ACC112 (cell line): ENCODE measurements around the gene NECTIN1.

ENCODE experiments used
- H2AFZ ChIP-seq: fragments of 200-600 bp; sonication (generic); one replicate; pipeline ENCODE4 v1.6.0; 2017; ENCODE audit warnings: antibody characterized with exemption, low read length; ENCODE audit not compliant: unreplicated experiment
- H3K27ac ChIP-seq: fragments of 200-600 bp; sonication (generic); 2 replicates; pipeline ENCODE4 v1.5.1; 2014; ENCODE audit warnings: low read depth, mild to moderate bottlenecking, antibody characterized with exemption, low read length, moderate library complexity
- H3K27me3 ChIP-seq: fragments of 200-600 bp; sonication (generic); 2 replicates; pipeline ENCODE4 v1.6.1; 2014; ENCODE audit warnings: mild to moderate bottlenecking, antibody characterized with exemption, low read length, moderate library complexity, mixed read lengths; ENCODE audit not compliant: insufficient read depth
- H3K36me3 ChIP-seq: fragments of 200-600 bp; sonication (generic); 2 replicates; pipeline ENCODE4 v1.6.1; 2016; ENCODE audit warnings: mild to moderate bottlenecking, antibody characterized with exemption, low read length, moderate library complexity, mixed read lengths; ENCODE audit not compliant: insufficient read depth
- H3K4me1 ChIP-seq: fragments of 200-600 bp; sonication (generic); one replicate; pipeline ENCODE4 v1.6.1; 2016; ENCODE audit warnings: low read length, mixed read lengths; ENCODE audit not compliant: insufficient read depth, unreplicated experiment, control insufficient read depth
- H3K4me3 ChIP-seq: fragments of 200-600 bp; sonication (generic); 2 replicates; pipeline ENCODE4 v1.5.1; 2014; ENCODE audit warnings: mild to moderate bottlenecking, low read depth, low read length
- H3K79me2 ChIP-seq: fragments of 200-600 bp; sonication (generic); one replicate; pipeline ENCODE4 v1.6.0; 2016; ENCODE audit warnings: low read length; ENCODE audit not compliant: control insufficient read depth, unreplicated experiment, insufficient read depth

The NECTIN1 gene

GRCh38 chr11:119721129-119722120, 7.6 kb downstream of the NECTIN1 start:
- no peak overlapping the region for H3K4me3 ChIP-seq
- no peaks in the 10 kb centered on the region for H3K36me3 ChIP-seq
- H3K4me1 ChIP-seq, result peaks cover 9% of the 10 kb centered on the region
- H3K27me3 ChIP-seq, result no peaks in the 10 kb centered on the region
- H3K79me2 ChIP-seq, result no peaks in the 10 kb centered on the region
- H3K27ac ChIP-seq, result no peak overlapping the region
- no peak overlapping the region for H2AFZ ChIP-seq

DNA sequence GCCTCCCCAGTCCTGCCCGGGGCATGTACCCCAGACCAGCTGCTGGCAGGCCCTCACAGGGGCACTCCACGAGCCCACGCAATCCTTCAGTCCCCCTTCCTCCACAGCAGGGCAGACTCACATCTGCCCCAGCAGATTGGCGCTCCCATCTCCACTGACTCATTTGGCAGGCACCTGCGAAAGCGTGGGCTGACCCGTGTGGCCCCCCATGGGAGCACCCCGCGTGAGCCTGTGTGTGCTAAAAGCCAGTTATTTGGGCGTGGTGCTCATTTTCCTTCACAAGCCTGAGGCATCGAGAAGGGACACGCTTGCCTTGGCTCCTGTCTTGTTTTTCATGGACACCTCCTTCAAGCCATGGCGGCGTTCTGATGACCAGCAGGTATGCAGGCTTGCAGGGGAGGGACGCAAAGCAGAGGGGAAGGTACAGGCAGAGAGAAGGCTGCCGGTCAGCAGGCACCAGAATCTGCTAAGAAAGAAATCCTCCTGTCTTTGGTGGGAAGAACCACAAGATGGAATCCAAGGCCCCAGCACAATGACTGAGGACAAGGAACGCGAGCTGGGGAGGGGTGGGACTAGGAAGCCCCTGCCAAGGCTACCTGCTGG, 8.6 kb downstream of the NECTIN1 start:
- H3K27ac ChIP-seq, result no peak overlapping the region
- peaks cover 9% of the 10 kb centered on the region for H3K4me1 ChIP-seq
- no peaks in the 10 kb centered on the region for H3K79me2 ChIP-seq

GRCh38 chr11:119717839-119718534, 11.0 kb downstream of the NECTIN1 start:
- Histone ChIP-seq H2AFZ (no peak overlapping the region), H3K79me2 (no peaks in the 10 kb centered on the region), H3K27ac (no peak overlapping the region), H3K4me1 (peaks cover 9% of the 10 kb centered on the region), H3K36me3 (no peaks in the 10 kb centered on the region), H3K4me3 (no peak overlapping the region), H3K27me3 (no peaks in the 10 kb centered on the region)

More for the DNA sequence above, 8.6 kb downstream of the NECTIN1 start:
- H3K4me3 ChIP-seq, result no peak overlapping the region
- H2AFZ ChIP-seq, result no peak overlapping the region
- H3K36me3 ChIP-seq, result no peaks in the 10 kb centered on the region
- H3K27me3 ChIP-seq, result no peaks in the 10 kb centered on the region

GRCh38 chr11:119716582-119717498, 12.2 kb downstream of the NECTIN1 start:
- H3K79me2 ChIP-seq, result no peaks in the 10 kb centered on the region

GRCh38 chr11:119714590-119714989, 14.4 kb downstream of the NECTIN1 start:
- no peak overlapping the region for H3K27ac ChIP-seq
- H3K4me3 ChIP-seq, result no peak overlapping the region
- no peak overlapping the region for H2AFZ ChIP-seq
- H3K36me3 ChIP-seq, result no peaks in the 10 kb centered on the region
- H3K27me3 ChIP-seq, result no peaks in the 10 kb centered on the region
- no peaks in the 10 kb centered on the region for H3K79me2 ChIP-seq
- no peaks in the 10 kb centered on the region for H3K4me1 ChIP-seq

More at GRCh38 chr11:119716582-119717498, 12.2 kb downstream of the NECTIN1 start:
- Histone ChIP-seq H3K4me3 (no peak overlapping the region), H2AFZ (no peak overlapping the region), H3K27ac (no peak overlapping the region), H3K4me1 (peaks cover 7% of the 10 kb centered on the region), H3K27me3 (no peaks in the 10 kb centered on the region), H3K36me3 (no peaks in the 10 kb centered on the region)

DNA sequence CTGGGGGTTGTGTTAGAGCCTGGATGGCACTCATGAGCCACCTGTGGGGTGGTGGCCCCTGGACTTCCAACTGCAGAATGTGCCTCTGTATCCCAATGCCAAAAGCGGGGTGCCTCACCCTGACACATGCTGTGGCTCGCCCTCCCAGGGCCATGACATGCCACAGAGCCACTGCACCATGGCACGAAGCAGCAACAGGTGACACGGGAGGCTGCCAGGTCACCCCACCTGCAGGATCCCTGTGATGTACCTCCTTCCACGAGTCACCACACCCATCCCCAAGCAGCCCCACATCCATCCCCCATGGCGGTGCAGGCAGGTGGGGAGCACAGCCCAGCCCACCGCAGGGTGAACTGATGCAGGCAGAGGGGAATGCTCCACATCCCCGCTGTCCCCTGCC, 14.8 kb downstream of the NECTIN1 start:
- no peaks in the 10 kb centered on the region for H3K4me1 ChIP-seq
- H3K79me2 ChIP-seq, result no peaks in the 10 kb centered on the region
- H2AFZ ChIP-seq, result no peak overlapping the region
- H3K4me3 ChIP-seq, result no peak overlapping the region
- no peak overlapping the region for H3K27ac ChIP-seq
- H3K27me3 ChIP-seq, result no peaks in the 10 kb centered on the region
- H3K36me3 ChIP-seq, result no peaks in the 10 kb centered on the region

DNA sequence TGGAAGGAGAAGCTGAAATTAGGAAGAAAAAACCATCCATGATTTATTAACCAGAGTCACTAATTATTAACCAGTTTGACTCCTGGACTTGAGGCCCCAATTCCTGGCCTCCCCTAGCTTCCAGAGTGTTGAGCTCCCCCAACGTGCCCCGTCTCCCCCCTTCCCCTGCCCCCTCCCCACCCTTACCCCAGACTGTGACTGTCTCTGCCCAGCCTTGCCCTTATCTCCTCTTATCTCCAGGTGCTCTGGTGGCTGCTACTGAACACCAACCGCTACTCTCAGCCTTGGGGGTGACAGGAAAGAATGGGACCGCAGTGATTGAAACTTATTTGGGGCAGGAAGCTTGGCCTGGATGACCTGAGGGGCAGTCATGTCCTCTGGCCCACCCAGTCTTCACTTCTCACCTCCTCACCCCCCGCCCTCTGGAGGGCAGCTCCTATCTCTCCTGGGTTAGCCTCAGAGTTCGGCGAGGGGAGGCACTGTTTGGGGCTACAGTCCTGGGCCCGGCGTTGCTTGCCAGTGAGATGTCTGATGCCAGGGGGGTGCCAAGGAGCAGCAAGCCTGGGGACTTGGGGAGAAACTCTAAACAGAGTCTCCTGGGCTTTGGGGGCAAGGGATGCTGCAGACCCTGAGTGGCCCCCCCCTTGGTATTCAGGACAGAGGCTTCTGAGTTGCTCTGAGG, 15.5 kb downstream of the NECTIN1 start:
- Histone ChIP-seq H3K4me3 (no peak overlapping the region), H3K27ac (no peak overlapping the region), H2AFZ (no peak overlapping the region), H3K36me3 (no peaks in the 10 kb centered on the region), H3K27me3 (no peaks in the 10 kb centered on the region), H3K79me2 (no peaks in the 10 kb centered on the region), H3K4me1 (no peaks in the 10 kb centered on the region)

DNA sequence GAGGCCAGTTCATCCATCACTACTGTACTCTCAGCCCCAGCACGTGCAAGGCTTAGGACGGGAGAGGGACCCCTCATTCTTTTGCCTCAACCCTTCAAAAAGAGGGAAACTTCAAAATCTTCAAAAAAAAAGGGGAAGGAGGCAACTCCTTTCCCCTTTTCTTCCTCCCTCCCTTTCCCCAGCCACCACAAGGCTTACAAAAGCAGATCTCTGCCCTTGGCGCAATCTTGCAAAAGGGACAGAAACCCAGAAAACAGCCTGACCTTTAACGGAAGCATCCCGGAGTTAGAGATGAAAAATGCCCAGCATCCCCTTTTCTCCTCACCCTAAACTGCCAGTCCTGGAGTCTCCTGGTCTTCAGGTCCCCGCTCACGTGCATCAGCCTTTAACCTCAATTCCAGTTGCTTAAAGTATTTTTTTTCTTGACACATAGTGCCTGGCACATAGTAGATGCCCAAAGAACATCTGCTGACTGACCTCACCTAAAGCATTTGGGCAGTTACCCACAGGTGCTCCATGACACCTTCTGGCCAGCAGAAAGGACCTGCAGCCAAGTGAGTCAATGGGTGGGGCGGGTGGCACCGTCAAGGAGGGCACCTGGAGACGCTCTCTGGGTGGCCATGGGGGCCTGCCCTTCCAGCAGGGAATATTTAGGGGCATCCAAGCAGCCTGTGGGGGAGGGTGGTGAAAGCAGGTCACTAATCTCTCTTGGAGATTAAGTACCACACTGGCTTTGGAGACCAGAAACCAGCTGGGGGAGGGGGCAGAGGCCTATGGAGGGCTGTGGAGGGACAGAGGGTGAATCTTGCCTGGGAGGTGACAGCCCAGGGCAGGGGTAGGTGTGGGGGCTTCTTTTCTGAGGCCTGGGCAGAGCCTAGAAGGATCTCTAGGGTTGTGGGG, 16.3 kb downstream of the NECTIN1 start:
- H2AFZ ChIP-seq, result no peak overlapping the region
- H3K27me3 ChIP-seq, result no peaks in the 10 kb centered on the region
- no peaks in the 10 kb centered on the region for H3K36me3 ChIP-seq
- H3K4me3 ChIP-seq, result no peak overlapping the region
- H3K27ac ChIP-seq, result no peak overlapping the region
- H3K4me1 ChIP-seq, result no peaks in the 10 kb centered on the region
- no peaks in the 10 kb centered on the region for H3K79me2 ChIP-seq

DNA sequence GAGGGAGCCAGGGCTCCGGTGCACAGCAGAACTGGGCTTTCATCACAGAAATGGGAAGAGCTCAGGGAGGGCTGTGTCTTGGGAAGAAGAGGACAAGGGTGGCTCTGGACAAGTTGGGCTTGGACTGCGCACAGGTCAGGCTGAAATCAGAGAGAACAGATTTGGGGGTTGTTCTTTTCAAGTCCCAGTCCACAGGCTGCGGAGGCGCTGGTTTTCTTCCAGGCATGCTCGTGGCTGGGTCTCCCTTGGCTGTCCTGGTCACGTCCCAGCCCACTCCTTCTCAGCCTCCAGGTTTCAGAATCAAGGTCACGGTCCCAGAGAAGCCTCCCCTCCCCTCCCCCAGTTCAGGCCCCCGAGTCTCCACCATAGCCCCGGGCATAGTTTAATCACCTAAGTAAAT, 17.0 kb downstream of the NECTIN1 start:
- Histone ChIP-seq H3K79me2 (no peaks in the 10 kb centered on the region), H3K4me3 (no peak overlapping the region), H3K27me3 (0 out of 2 replicates have a peak, but pooled peaks cover 3% of the 10 kb centered on the region), H2AFZ (no peak overlapping the region), H3K27ac (no peak overlapping the region), H3K4me1 (no peaks in the 10 kb centered on the region), H3K36me3 (no peaks in the 10 kb centered on the region)
